ENCODE results near the gene SEPTIN10. TPM values are rescaled to one million over a fixed set of nuclear protein-coding genes. Genes with fewer than 3 reads are reported as not detected.
"Not testable (repeated sequence)": the region's sequence is repeated elsewhere in the genome, so short reads cannot be mapped to it uniquely, and the experiment has no call there.

SEPTIN10 gene
- total and polyA plus RNA-seq, 9 donors, result 48.9 to 93.8 (median 74.8) TPM

DNA sequence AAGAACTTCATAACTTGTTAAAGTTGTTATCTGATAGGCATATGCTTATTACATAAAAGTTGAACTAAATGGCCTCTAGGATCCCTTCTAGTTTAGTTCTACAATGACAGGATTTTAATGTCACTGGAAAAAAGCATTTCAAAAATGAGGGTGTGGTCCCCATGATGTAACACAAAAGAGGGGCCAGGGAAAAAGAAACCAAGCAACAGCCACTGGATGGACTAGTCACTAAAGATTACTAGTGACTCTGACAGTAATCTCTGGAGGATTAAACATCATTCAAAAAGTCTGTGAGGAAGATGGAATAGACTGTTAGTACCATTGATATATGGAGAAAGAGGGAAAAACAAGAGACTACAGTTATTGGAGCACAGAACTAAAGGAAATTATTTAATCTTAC lies 22.6 kb downstream of the SEPTIN10 start:
- Histone ChIP-seq H3K4me3 (no peak overlapping the region), H3K27me3 (no peaks in the 10 kb centered on the region), H3K27ac (no peak overlapping the region), H3K4me1 (ENCODE audit: insufficient read depth) (peaks cover 3% of the 10 kb centered on the region), H3K36me3 (no peaks in the 10 kb centered on the region), H3K9me3 (no peaks in the 10 kb centered on the region)
- TF ChIP-seq, protein P1, sequence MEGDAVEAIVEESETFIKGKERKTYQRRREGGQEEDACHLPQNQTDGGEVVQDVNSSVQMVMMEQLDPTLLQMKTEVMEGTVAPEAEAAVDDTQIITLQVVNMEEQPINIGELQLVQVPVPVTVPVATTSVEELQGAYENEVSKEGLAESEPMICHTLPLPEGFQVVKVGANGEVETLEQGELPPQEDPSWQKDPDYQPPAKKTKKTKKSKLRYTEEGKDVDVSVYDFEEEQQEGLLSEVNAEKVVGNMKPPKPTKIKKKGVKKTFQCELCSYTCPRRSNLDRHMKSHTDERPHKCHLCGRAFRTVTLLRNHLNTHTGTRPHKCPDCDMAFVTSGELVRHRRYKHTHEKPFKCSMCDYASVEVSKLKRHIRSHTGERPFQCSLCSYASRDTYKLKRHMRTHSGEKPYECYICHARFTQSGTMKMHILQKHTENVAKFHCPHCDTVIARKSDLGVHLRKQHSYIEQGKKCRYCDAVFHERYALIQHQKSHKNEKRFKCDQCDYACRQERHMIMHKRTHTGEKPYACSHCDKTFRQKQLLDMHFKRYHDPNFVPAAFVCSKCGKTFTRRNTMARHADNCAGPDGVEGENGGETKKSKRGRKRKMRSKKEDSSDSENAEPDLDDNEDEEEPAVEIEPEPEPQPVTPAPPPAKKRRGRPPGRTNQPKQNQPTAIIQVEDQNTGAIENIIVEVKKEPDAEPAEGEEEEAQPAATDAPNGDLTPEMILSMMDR (IDR thresholded peaks at IDR 0.05), result no peak
- TF ChIP-seq POLR2A (IDR thresholded peaks at IDR 0.05), result no peak
- no peak for TF ChIP-seq EP300 (IDR thresholded peaks at IDR 0.05)
- DNase-seq, result no peak
- intact Hi-C loops (cut with DNase I), result no loop called here

DNA sequence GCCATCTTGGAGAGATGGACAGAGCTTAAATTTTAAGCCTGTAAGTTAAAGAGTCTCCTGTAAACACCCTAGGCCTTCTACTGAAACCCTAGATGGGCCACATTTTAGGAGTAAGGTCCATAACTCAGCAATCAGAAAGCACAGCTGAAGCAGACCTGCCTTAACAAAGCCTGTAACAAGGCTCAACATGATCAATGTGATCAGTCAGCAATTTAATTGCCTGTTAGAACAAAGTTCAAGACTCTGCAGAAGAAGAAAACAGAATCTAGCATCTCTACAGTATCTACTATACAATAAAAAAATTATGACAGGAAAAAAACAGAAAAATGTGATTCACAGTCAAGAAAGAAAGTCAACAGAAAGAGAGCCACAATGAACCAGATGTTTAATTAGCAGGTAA lies 27.1 kb downstream of the SEPTIN10 start:
- Histone ChIP-seq H3K27me3 (no peaks in the 10 kb centered on the region), H3K27ac (no peak overlapping the region), H3K9me3 (no peaks in the 10 kb centered on the region), H3K36me3 (no peaks in the 10 kb centered on the region), H3K4me3 (no peak overlapping the region), H3K4me1 (ENCODE audit: insufficient read depth) (no peaks in the 10 kb centered on the region)
- intact Hi-C loops (cut with DNase I), result no loop called here
- DNase-seq, result no peak
- TF ChIP-seq, protein P1 (IDR thresholded peaks at IDR 0.05), result no peak
- TF ChIP-seq POLR2A (IDR thresholded peaks at IDR 0.05), result no peak
- no peak for TF ChIP-seq EP300 (IDR thresholded peaks at IDR 0.05)

DNA sequence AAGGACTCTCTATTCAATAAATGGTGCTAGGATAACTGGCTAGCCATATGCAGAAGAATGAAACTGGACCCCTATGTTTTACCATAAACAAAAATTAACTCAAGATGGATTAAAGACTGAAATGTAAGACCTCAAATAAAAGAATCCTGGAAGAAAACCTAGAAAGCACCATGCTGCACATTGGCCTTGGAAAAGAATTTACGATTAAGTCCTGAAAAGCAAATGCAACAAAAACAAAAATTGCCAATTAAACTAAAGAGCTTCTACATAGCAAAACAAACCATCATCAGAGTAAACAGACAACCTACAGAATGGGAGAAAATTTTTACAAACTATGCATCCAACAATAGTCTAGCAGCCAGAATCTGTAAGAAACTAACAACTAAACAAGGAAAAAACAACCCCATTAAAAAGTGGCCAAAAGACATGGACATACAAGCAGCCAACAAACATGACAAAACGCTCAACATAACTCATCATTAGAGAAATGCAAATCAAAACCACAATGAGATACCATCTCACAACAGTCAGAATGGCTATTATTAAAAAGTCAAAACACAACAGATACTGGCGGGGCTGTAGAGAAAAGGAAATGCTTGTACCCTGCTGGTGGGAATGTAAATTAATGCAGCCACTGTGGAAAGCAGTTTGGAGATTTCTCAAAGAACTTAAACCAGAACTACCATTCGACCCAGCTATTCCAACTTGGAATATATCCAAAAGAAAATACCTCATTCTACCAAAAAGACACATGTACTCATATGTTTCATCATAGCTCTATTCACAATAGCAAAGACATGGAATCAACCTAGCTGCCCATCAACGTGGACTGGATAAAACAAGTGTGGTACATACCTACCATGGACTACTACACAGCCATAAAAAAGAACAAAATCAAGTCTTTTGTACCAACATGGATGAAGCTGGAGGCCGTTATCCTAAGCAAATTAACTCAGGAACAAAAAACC lies 30.6 kb downstream of the SEPTIN10 start:
- H3K9me3 ChIP-seq, result no peaks in the 10 kb centered on the region
- no peak for DNase-seq
- TF ChIP-seq, protein P1 (IDR thresholded peaks at IDR 0.05), result no peak
- TF ChIP-seq POLR2A (IDR thresholded peaks at IDR 0.05) (no peak), EP300 (IDR thresholded peaks at IDR 0.05) (no peak)
- H3K36me3 ChIP-seq, result no peaks in the 10 kb centered on the region
- no peak overlapping the region for H3K4me3 ChIP-seq
- no peaks in the 10 kb centered on the region for H3K27me3 ChIP-seq
- H3K27ac ChIP-seq, result no peak overlapping the region
- intact Hi-C loops (cut with DNase I), result no loop called here
- no peaks in the 10 kb centered on the region for H3K4me1 ChIP-seq (ENCODE audit: insufficient read depth)
- 74 to 81% (median 79%) methylated on average over 6 of the region's 6 CpGs for WGBS, 3 donors

DNA sequence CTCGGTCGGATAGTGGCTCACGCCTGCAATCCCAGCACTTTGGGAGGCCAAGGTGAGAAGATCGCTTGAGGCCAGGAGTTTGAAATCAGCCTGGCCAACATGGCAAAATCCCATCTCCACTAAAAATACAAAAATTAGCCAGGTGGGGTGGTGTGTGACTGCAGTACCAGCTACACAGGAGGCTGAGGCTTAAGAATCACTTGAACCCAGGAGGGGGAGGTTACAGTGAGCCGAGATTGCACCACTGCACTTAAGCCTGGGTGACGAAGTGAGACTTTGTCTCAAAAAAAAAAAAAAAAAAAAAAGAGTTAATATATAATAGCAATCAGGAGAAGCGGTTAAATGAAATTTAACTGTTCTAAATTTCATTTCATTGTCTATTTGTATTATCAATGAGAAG lies 36.1 kb downstream of the SEPTIN10 start:
- H3K36me3 ChIP-seq; H3K4me3 ChIP-seq; intact Hi-C loops (cut with DNase I); H3K27ac ChIP-seq; DNase-seq; H3K4me1 ChIP-seq (ENCODE audit: insufficient read depth); H3K27me3 ChIP-seq; H3K9me3 ChIP-seq: not testable (repeated sequence)
- 95 to 96% (median 95%) methylated on average over 7 of the region's 7 CpGs for WGBS, 3 donors

DNA sequence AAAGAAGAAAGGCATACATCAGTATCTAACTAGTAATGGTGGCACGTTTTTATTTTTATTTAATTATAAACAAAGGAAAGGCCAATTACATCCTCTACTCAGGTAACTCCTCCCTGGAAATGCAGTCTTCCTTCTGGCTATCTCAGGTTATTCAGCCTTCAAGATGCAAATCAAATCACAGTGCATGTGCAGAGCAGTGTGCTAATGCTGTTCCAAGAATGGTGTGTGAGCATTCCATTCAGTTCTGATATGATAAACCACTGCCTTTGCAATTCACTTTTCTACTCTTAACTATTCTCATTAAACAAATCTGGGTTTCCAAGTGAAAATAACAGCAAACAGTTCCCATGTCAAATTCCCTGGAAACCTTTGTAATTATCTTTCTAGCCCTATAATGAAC lies 38.4 kb downstream of the SEPTIN10 start:
- intact Hi-C loops (cut with DNase I), result no loop called here
- H3K27ac ChIP-seq, result no peak overlapping the region
- H3K36me3 ChIP-seq, result no peaks in the 10 kb centered on the region
- 14 to 38% (median 17%) methylated on average over 1 of the region's 1 CpG for WGBS, 3 donors
- no peaks in the 10 kb centered on the region for H3K4me1 ChIP-seq (ENCODE audit: insufficient read depth)
- no peak for DNase-seq
- no peak overlapping the region for H3K4me3 ChIP-seq
- TF ChIP-seq, protein P1 (IDR thresholded peaks at IDR 0.05), result no peak
- TF ChIP-seq EP300 (IDR thresholded peaks at IDR 0.05) (no peak), POLR2A (IDR thresholded peaks at IDR 0.05) (no peak)
- H3K27me3 ChIP-seq, result no peaks in the 10 kb centered on the region
- H3K9me3 ChIP-seq, result no peaks in the 10 kb centered on the region

Data from ovary (tissue), 9 donors.